ENCODE measurements around the gene SAA2. TPM values are rescaled to one million over a fixed set of nuclear protein-coding genes. Genes with fewer than 3 reads are reported as not detected.

SAA2 gene
- total and polyA plus RNA-seq, 10 of the 15 experiments (the other 5 are each of a cell fraction or from before 2014, with no cell fraction given) = 0.18 to 4.1 (median 0.28) TPM; not detected in 2

GRCh38 chr11:18285841-18286240 is 37.4 kb upstream of the SAA2 start (continued):
- TF ChIP-seq E2F8 (IDR thresholded peaks at IDR 0.05; ENCODE audit: low read depth, partially characterized antibody) (no peak), NFIC (IDR thresholded peaks at IDR 0.05; ENCODE audit: low read depth, low read length) (no peak), ZBTB33 (IDR thresholded peaks at IDR 0.05) (no peak), POLR2AphosphoS5 (IDR thresholded peaks at IDR 0.05; ENCODE audit: low read length) (no peak), HDAC2 (IDR thresholded peaks at IDR 0.05) (no peak), RELB (IDR thresholded peaks at IDR 0.05; ENCODE audit: low read depth) (no peak), RCOR1 (conservative IDR thresholded peaks at IDR 0.05; ENCODE audit: low read depth, low read length) (no peak), GABPA (IDR thresholded peaks at IDR 0.05; ENCODE audit: low read depth) (no peak), ZBTB4 (CRISPR knock-in tag; IDR thresholded peaks at IDR 0.05) (no peak), ATF3 (IDR thresholded peaks at IDR 0.05; ENCODE audit: borderline replicate concordance, extremely low read depth, low read depth, low read length) (no peak), SUPT20H (IDR thresholded peaks at IDR 0.05; ENCODE audit: borderline replicate concordance, control insufficient read depth, low read depth, low read length) (no peak)
